Cardiac muscle cell (in vitro differentiated cells and primary cell): ENCODE data around the gene FBXO41. TPM values are rescaled to one million over a fixed set of nuclear protein-coding genes. Genes with fewer than 3 reads are reported as not detected.
A peak's percentile ranks its signal among the peaks of the same experiment; 100 is the strongest.

Experiments
- DNase-seq, 2 donors: peaks; one replicate each; pipeline versions ENCODE4 v3.0.0 to v3.0.0-alpha.2; 2010 to 2017; ENCODE audit warnings: low read depth in 1 of 2, low spot score in 1 of 2
- H3K27ac ChIP-seq: fragments of 200-600 bp; sonication (generic); 2 replicates; pipeline ENCODE4 v1.5.1; 2016
- H3K27me3 ChIP-seq: fragments of 200-600 bp; sonication (generic); 2 replicates; pipeline ENCODE4 v1.6.0; 2016; ENCODE audit warnings: control low read depth
- H3K36me3 ChIP-seq: fragments of 200-600 bp; sonication (generic); 2 replicates; pipeline ENCODE4 v1.5.1; 2016; ENCODE audit warnings: control low read depth
- H3K4me1 ChIP-seq: fragments of 200-600 bp; sonication (generic); 2 replicates; pipeline ENCODE4 v1.8.1; 2017; ENCODE audit warnings: low read depth, mild to moderate bottlenecking, mixed run types
- H3K4me3 ChIP-seq: fragments of 200-600 bp; sonication (generic); 2 replicates; pipeline ENCODE4 v1.5.1; 2016; ENCODE audit warnings: mild to moderate bottlenecking
- H3K9me3 ChIP-seq: fragments of 200-600 bp; sonication (generic); 2 replicates; pipeline ENCODE4 v1.5.1; 2017; ENCODE audit warnings: low read depth, mild to moderate bottlenecking, control low read depth
- CTCF ChIP-seq: IDR thresholded peaks from 2 replicates; pipeline ENCODE4 v1.5.1; 2012; ENCODE audit warnings: low read depth, mild to moderate bottlenecking, low read length
- polyA plus RNA-seq: library from polyadenylated mRNA; unstranded; fragments of >200 nt; fragmentation: Nextera tagmentation; extraction: Ambion mirVana; gene quantifications from 2 replicates; pipeline ENCODE4 v1.2.1, GENCODE V29; 2016
- total RNA-seq: library from RNA; depleted of rRNA; stranded (reverse); fragments of >200 nt; gene quantifications from 2 replicates; pipeline ENCODE4 v1.2.3, GENCODE V29; 2016

Gene FBXO41
- total and polyA plus RNA-seq, 2 experiments from 2014 or later = 1.0 to 4.1 TPM

- H3K36me3 ChIP-seq = peaks cover 6% of the 10 kb centered on the region
- no peak for TF ChIP-seq CTCF
- no peaks in the 10 kb centered on the region for H3K27me3 ChIP-seq
Observed at GRCh38 chr2:73218298-73218697, 66.0 kb downstream of the FBXO41 start.

GRCh38 chr2:73217826-73218225 is 66.5 kb downstream of the FBXO41 start:
- Histone ChIP-seq H3K27ac (no peak overlapping the region), H3K27me3 (no peaks in the 10 kb centered on the region), H3K4me3 (no peak overlapping the region), H3K36me3 (peaks cover 6% of the 10 kb centered on the region), H3K9me3 (no peaks in the 10 kb centered on the region), H3K4me1 (peaks cover 4% of the 10 kb centered on the region)
- no peak for DNase-seq
- TF ChIP-seq CTCF = no peak

More at GRCh38 chr2:73218298-73218697, 66.0 kb downstream of the FBXO41 start:
- peak in 1 of 2 donors; percentile 32 for DNase-seq
- Histone ChIP-seq H3K4me3 (no peak overlapping the region), H3K27ac (no peak overlapping the region), H3K4me1 (peaks cover 4% of the 10 kb centered on the region), H3K9me3 (no peaks in the 10 kb centered on the region)

- Histone ChIP-seq H3K27ac (no peak overlapping the region), H3K4me3 (no peak overlapping the region), H3K36me3 (peaks cover 6% of the 10 kb centered on the region)
Observed at GRCh38 chr2:73217160-73217559, 67.1 kb downstream of the FBXO41 start.

GRCh38 chr2:73215254-73215653 is 69.0 kb downstream of the FBXO41 start:
- no peaks in the 10 kb centered on the region for H3K9me3 ChIP-seq
- no peak overlapping the region for H3K27ac ChIP-seq
- peaks cover 4% of the 10 kb centered on the region for H3K4me1 ChIP-seq
- no peak for TF ChIP-seq CTCF
- peaks cover 5% of the 10 kb centered on the region for H3K27me3 ChIP-seq
- H3K4me3 ChIP-seq = no peak overlapping the region
- H3K36me3 ChIP-seq = no peaks in the 10 kb centered on the region
- DNase-seq = no peak

More at GRCh38 chr2:73217160-73217559, 67.1 kb downstream of the FBXO41 start:
- Histone ChIP-seq H3K4me1 (peaks cover 4% of the 10 kb centered on the region), H3K27me3 (no peaks in the 10 kb centered on the region), H3K9me3 (no peaks in the 10 kb centered on the region)
- TF ChIP-seq CTCF = no peak
- no peak for DNase-seq

GRCh38 chr2:73214120-73215035 is 69.9 kb downstream of the FBXO41 start, which contains the start of gene SMYD5:
Gene SMYD5 (plus strand): TSS chr2:73214245. CDS start chr2:73214267, 22 bp downstream.
- H3K9me3 ChIP-seq = no peaks in the 10 kb centered on the region
- peak; percentile 85 to 93 for DNase-seq
- no peaks in the 10 kb centered on the region for H3K36me3 ChIP-seq
- no peak for TF ChIP-seq CTCF
- peak within 1 kb of the TSS; percentile 56 for H3K4me3 ChIP-seq
- H3K27ac ChIP-seq = peak within 1 kb of the TSS; percentile 40
- H3K27me3 ChIP-seq = peaks cover 11% of the 10 kb centered on the region
- peaks cover 4% of the 10 kb centered on the region for H3K4me1 ChIP-seq
